IMR-90 (cell line): ENCODE results near the gene ARHGEF4. TPM values are rescaled to one million over a fixed set of nuclear protein-coding genes. Genes with fewer than 3 reads are reported as not detected.

Source experiments
- ATAC-seq: fragments of 200-7000 bp; cut with Tn5 transposase; 2 replicates; pipeline ENCODE4 v1.9.1; 2020; ENCODE audit warnings: low read depth, mild to moderate bottlenecking, moderate library complexity
- BruUV-seq: library from RNA; stranded (reverse); fragments of 400-500 nt; replicated peaks from 2 replicates; lab custom pipeline; 2021; lab: Mats Ljungman, UMichigan
- CTCF ChIA-PET: fragments of 300-600 bp; formaldehyde crosslinking; extraction: SDS; loops from one replicate; lab custom pipeline; 2021; ENCODE audit warnings: antibody characterized with exemption; lab: Yijun Ruan, JAX
- POLR2A ChIA-PET: fragments of 300-600 bp; sonication (Branson Sonifier 250); formaldehyde crosslinking; loops from one replicate; lab custom pipeline; 2022; ENCODE audit warnings: antibody characterized with exemption; ENCODE audit not compliant: unreplicated experiment; lab: Charles Lee
- DNase-seq: peaks from one replicate; pipeline ENCODE4 v3.0.0; 2013
- H2AFZ ChIP-seq: replicated peaks from 2 replicates; pipeline ENCODE3; 2013; ENCODE audit warnings: low read length, mild to moderate bottlenecking; ENCODE audit not compliant: poor library complexity
- H2AK5ac ChIP-seq: 2 replicates; pipeline ENCODE4 v1.6.1; 2013; ENCODE audit warnings: low read depth, low read length, inconsistent platforms
- H2AK9ac ChIP-seq: replicated peaks from 2 replicates; pipeline ENCODE3; 2013; ENCODE audit warnings: mild to moderate bottlenecking, low read depth, low read length, moderate library complexity; ENCODE audit not compliant: poor library complexity
- H2BK120ac ChIP-seq: 2 replicates; pipeline ENCODE4 v1.6.1; 2013; ENCODE audit warnings: low read depth, low read length, inconsistent platforms
- H2BK15ac ChIP-seq: 3 replicates; pipeline ENCODE4 v1.6.1; 2013; ENCODE audit warnings: low read depth, low read length, inconsistent platforms
- H2BK20ac ChIP-seq: 2 replicates; pipeline ENCODE4 v1.6.1; 2013; ENCODE audit warnings: low read depth, mild to moderate bottlenecking, inconsistent platforms, low read length, moderate library complexity
- H2BK5ac ChIP-seq: 2 replicates; pipeline ENCODE4 v1.6.1; 2013; ENCODE audit warnings: mild to moderate bottlenecking, low read depth, low read length, inconsistent platforms; ENCODE audit not compliant: poor library complexity, severe bottlenecking
- H3K14ac ChIP-seq: replicated peaks from 2 replicates; pipeline ENCODE4 v1.6.1; 2013; ENCODE audit warnings: low read depth, low read length, inconsistent platforms
- H3K18ac ChIP-seq: 2 replicates; pipeline ENCODE4 v1.6.1; 2013; ENCODE audit warnings: low read depth, low read length, control low read depth
- H3K23ac ChIP-seq: 2 replicates; pipeline ENCODE4 v1.6.1; 2013; ENCODE audit warnings: low read depth, low read length, inconsistent platforms
- H3K27ac ChIP-seq: 2 replicates; pipeline ENCODE4 v1.5.1; 2013; ENCODE audit warnings: mild to moderate bottlenecking, control low read depth, low read length; ENCODE audit not compliant: insufficient read depth
- H3K27me3 ChIP-seq: 2 replicates; pipeline ENCODE4 v1.6.1; 2013; ENCODE audit warnings: low read length; ENCODE audit not compliant: control insufficient read depth, insufficient read depth
- H3K36me3 ChIP-seq: 2 replicates; pipeline ENCODE4 v1.6.1; 2013; ENCODE audit warnings: low read length, mixed read lengths; ENCODE audit not compliant: control insufficient read depth, insufficient read depth
- H3K4ac ChIP-seq: 2 replicates; pipeline ENCODE4 v1.6.1; 2013; ENCODE audit warnings: low read depth, low read length, inconsistent platforms
- H3K4me1 ChIP-seq: 2 replicates; pipeline ENCODE4 v1.6.1; 2013; ENCODE audit warnings: low read length, mixed read lengths; ENCODE audit not compliant: control insufficient read depth, insufficient read depth
- H3K4me2 ChIP-seq: 2 replicates; pipeline ENCODE4 v1.6.1; 2013; ENCODE audit warnings: low read depth, mild to moderate bottlenecking, control low read depth, low read length, moderate library complexity
- H3K4me3 ChIP-seq: 2 replicates; pipeline ENCODE4 v1.5.1; 2013; ENCODE audit warnings: low read depth, mild to moderate bottlenecking, control low read depth, low read length, moderate library complexity; ENCODE audit not compliant: insufficient read depth
- H3K56ac ChIP-seq: 2 replicates; pipeline ENCODE4 v1.6.1; 2013; ENCODE audit warnings: low read length, inconsistent platforms; ENCODE audit not compliant: insufficient read depth; ENCODE audit errors: extremely low read depth
- H3K79me1 ChIP-seq, 2 experiments: 2 replicates each; pipeline ENCODE4 v1.6.1; 2013; ENCODE audit warnings: low read length in 2 of 2, inconsistent platforms in 1 of 2, low read depth in 1 of 2
- H3K9ac ChIP-seq: 2 replicates; pipeline ENCODE4 v1.6.1; 2013; ENCODE audit warnings: low read depth, low read length, control low read depth
- H3K9me1 ChIP-seq: 2 replicates; pipeline ENCODE4 v1.6.1; 2013; ENCODE audit warnings: low read length, inconsistent platforms; ENCODE audit not compliant: insufficient read depth
- H3K9me3 ChIP-seq: 2 replicates; pipeline ENCODE4 v1.6.1; 2013; ENCODE audit warnings: low read length; ENCODE audit not compliant: control insufficient read depth, insufficient read depth
- H4K20me1 ChIP-seq: 2 replicates; pipeline ENCODE4 v1.6.1; 2013; ENCODE audit warnings: low read length, inconsistent platforms; ENCODE audit not compliant: insufficient read depth
- H4K5ac ChIP-seq: 2 replicates; pipeline ENCODE4 v1.6.1; 2013; ENCODE audit warnings: mild to moderate bottlenecking, low read depth, low read length, control low read depth
- H4K8ac ChIP-seq, 2 experiments: 2 replicates each; pipeline ENCODE4 v1.6.1; 2013; ENCODE audit warnings: low read depth in 2 of 2, low read length in 2 of 2, control low read depth in 1 of 2, inconsistent platforms in 1 of 2
- H4K91ac ChIP-seq: 2 replicates; pipeline ENCODE4 v1.6.1; 2013; ENCODE audit warnings: low read depth, low read length, inconsistent platforms; ENCODE audit not compliant: insufficient read depth
- CEBPB ChIP-seq: IDR thresholded peaks from 2 replicates; pipeline ENCODE4 v1.6.1; 2012; ENCODE audit warnings: low read depth, low read length, improper control_type of control experiment
- CHD1 ChIP-seq: IDR thresholded peaks from 2 replicates; pipeline ENCODE4 v1.6.1; 2012; ENCODE audit warnings: low read depth, low read length, improper control_type of control experiment
- MAFK ChIP-seq: IDR thresholded peaks from 2 replicates; pipeline ENCODE4 v1.6.1; 2012; ENCODE audit warnings: low read depth, low read length, improper control_type of control experiment
- MAZ ChIP-seq: IDR thresholded peaks from 2 replicates; pipeline ENCODE4 v1.6.1; 2012; ENCODE audit warnings: low read depth, mild to moderate bottlenecking, low read length, improper control_type of control experiment, moderate library complexity, borderline replicate concordance
- POLR2A ChIP-seq: IDR thresholded peaks from 2 replicates; pipeline ENCODE4 v1.6.1; 2012; ENCODE audit warnings: mild to moderate bottlenecking, low read depth, low read length
- RAD21 ChIP-seq: IDR thresholded peaks from 2 replicates; pipeline ENCODE4 v1.6.1; 2012; ENCODE audit warnings: low read length, improper control_type of control experiment
- RCOR1 ChIP-seq: IDR thresholded peaks from 2 replicates; pipeline ENCODE4 v1.6.1; 2012; ENCODE audit warnings: mild to moderate bottlenecking, low read length, improper control_type of control experiment; ENCODE audit not compliant: insufficient replicate concordance
- SMC3 ChIP-seq: fragments of 150-350 bp; IDR thresholded peaks from 2 replicates; pipeline ENCODE4 v1.6.1; 2016; ENCODE audit warnings: low read depth, mild to moderate bottlenecking, antibody characterized with exemption, low read length, moderate library complexity
- WGBS, 2 experiments: methylation state at CpG; one replicate each; pipeline versions ENCODE4 v1.1.5 to v1.1.7; 2013; ENCODE audit warnings: missing lambda C conversion rate in 2 of 2; ENCODE audit not compliant: insufficient read length in 1 of 2; ENCODE audit errors: extremely low coverage in 2 of 2; 5-methylcytosine and 5-hydroxymethylcytosine counted together
- dilution Hi-C: fragments of 300-500 bp; cut with HindIII; formaldehyde crosslinking; loops from one replicate; pipeline ENCODE4 v1.14.3; 2018; ENCODE audit warnings: low sequenced_read_pairs; ENCODE audit not compliant: unreplicated experiment
- in situ Hi-C: fragments of 300-500 bp; cut with MboI; formaldehyde crosslinking; loops from 3 replicates; pipeline ENCODE4 v1.14.3; 2019; ENCODE audit warnings: low sequenced_read_pairs, inconsistent platforms, mixed read lengths
- intact Hi-C: fragments of 100-400 bp; cut with micrococcal nuclease; formaldehyde crosslinking; loops from 2 replicates; pipeline ENCODE4 v1.10.0; 2022
- polyA plus RNA-seq, 3 experiments: library from polyadenylated mRNA; depleted of rRNA; stranded (reverse); fragments of >200 nt; gene quantifications; 2 replicates each; pipeline ENCODE4 v1.2.3, GENCODE V29; 2012; ENCODE audit warnings: low replicate concordance in 1 of 3
- total RNA-seq: library from RNA; depleted of rRNA; stranded (reverse); fragments of >200 nt; gene quantifications from 2 replicates; pipeline ENCODE4 v1.2.3, GENCODE V29; 2012
- TF ChIP-seq, protein P1 (sequence below): conservative IDR thresholded peaks from 2 replicates; pipeline ENCODE4 v1.5.1; 2012; ENCODE audit warnings: mild to moderate bottlenecking, low read depth, low read length, improper control_type of control experiment
- TF ChIP-seq, protein P2 (sequence below): fragments of 150-350 bp; IDR thresholded peaks from 2 replicates; pipeline ENCODE4 v1.6.1; 2016; ENCODE audit warnings: low read depth, mild to moderate bottlenecking, low read length, moderate library complexity, borderline replicate concordance

The ARHGEF4 gene
- total and polyA plus RNA-seq, 2 of the 4 experiments (the other 2 are of a cell fraction), result 2.7 to 5.0 TPM

- TF ChIP-seq, protein P1, sequence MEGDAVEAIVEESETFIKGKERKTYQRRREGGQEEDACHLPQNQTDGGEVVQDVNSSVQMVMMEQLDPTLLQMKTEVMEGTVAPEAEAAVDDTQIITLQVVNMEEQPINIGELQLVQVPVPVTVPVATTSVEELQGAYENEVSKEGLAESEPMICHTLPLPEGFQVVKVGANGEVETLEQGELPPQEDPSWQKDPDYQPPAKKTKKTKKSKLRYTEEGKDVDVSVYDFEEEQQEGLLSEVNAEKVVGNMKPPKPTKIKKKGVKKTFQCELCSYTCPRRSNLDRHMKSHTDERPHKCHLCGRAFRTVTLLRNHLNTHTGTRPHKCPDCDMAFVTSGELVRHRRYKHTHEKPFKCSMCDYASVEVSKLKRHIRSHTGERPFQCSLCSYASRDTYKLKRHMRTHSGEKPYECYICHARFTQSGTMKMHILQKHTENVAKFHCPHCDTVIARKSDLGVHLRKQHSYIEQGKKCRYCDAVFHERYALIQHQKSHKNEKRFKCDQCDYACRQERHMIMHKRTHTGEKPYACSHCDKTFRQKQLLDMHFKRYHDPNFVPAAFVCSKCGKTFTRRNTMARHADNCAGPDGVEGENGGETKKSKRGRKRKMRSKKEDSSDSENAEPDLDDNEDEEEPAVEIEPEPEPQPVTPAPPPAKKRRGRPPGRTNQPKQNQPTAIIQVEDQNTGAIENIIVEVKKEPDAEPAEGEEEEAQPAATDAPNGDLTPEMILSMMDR, result no peak
- TF ChIP-seq CEBPB (no peak), CHD1 (no peak), POLR2A (no peak)
These were observed 10.3 kb upstream of the ARHGEF4 start (continued) for GRCh38 chr2:130826419-130826818.

DNA sequence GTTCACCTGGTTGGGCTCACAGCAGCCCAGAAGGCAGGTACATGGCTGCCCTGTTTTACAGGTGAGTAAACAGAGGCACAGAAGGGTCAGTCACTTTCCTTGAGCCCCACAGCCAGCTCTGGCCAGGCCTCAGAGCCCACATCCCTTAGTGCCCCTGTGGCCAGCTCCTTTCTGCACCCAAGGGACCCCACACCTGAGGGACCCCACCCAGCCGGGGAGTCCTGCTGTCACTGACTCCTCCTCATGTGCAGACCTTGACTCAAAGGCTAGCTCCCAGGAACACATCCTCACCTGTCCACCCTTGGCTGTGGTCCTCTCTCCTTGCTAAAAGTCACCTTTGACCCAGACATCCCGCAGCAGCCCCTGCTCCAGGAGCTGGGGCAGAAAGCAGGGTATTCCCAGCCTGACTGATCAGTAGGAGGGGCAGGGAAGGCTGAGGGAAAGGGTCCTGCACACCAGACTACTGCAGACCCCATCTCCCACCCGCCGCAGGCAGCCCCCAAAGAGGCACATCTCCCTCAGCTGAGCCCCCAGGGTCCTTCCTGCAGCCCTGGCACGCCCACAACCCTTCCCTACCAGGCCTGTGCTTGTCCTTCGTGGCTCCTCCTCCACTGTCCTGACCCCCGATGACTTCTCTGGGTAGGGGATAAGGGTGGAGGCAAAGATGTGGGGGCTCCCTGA lies 9.8 kb upstream of the ARHGEF4 start:
- in situ Hi-C loops, result no loop called here
- H2AK9ac ChIP-seq, result peak overlapping the region; percentile 42
- H2BK5ac ChIP-seq, result no peak overlapping the region
- H3K4me1 ChIP-seq, result peaks cover 3% of the 10 kb centered on the region; the same call in 1 of the 2 replicates
- no peak overlapping the region for H3K14ac ChIP-seq
- no peaks in the 10 kb centered on the region for H3K79me1 ChIP-seq
- BruUV-seq, result no TSS peak
- no peak overlapping the region for H3K4ac ChIP-seq
- no peak overlapping the region for H3K23ac ChIP-seq
- 83% methylated on average over 1 of the region's 7 CpGs; no CpG with 5 or more reads in 1 of the 2 experiments for WGBS, 2 experiments
- no peaks in the 10 kb centered on the region for H3K36me3 ChIP-seq
- no peak overlapping the region for H2BK20ac ChIP-seq
- H3K9me3 ChIP-seq, result no peaks in the 10 kb centered on the region
- H3K18ac ChIP-seq, result no peak overlapping the region
- H3K9ac ChIP-seq, result no peak overlapping the region
- H3K4me2 ChIP-seq, result no peak overlapping the region
- H2BK15ac ChIP-seq, result no peak overlapping the region
- DNase-seq, result no peak
- no peak overlapping the region for H4K5ac ChIP-seq
- H2AFZ ChIP-seq, result no peak overlapping the region
- no peaks in the 10 kb centered on the region; the same call in 1 of the 2 replicates for H4K20me1 ChIP-seq
- CTCF ChIA-PET, result no interaction called here
- no peaks in the 10 kb centered on the region for H3K27me3 ChIP-seq
- H4K91ac ChIP-seq, result no peak overlapping the region
- H2AK5ac ChIP-seq, result no peak overlapping the region
- H3K9me1 ChIP-seq, result no peaks in the 10 kb centered on the region
- no peak for ATAC-seq
- no peak overlapping the region for H3K4me3 ChIP-seq
- no peak overlapping the region for H3K27ac ChIP-seq
- TF ChIP-seq MAFK (no peak), SMC3 (no peak), RCOR1 (no peak), CEBPB (no peak), MAZ (no peak), CHD1 (no peak), RAD21 (no peak)
- TF ChIP-seq, protein P2, sequence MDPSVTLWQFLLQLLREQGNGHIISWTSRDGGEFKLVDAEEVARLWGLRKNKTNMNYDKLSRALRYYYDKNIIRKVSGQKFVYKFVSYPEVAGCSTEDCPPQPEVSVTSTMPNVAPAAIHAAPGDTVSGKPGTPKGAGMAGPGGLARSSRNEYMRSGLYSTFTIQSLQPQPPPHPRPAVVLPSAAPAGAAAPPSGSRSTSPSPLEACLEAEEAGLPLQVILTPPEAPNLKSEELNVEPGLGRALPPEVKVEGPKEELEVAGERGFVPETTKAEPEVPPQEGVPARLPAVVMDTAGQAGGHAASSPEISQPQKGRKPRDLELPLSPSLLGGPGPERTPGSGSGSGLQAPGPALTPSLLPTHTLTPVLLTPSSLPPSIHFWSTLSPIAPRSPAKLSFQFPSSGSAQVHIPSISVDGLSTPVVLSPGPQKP, result no peak
- TF ChIP-seq, protein P1, result no peak
- POLR2A ChIA-PET, result no interaction called here
- no peak overlapping the region for H2BK120ac ChIP-seq
- H4K8ac ChIP-seq, result no peak overlapping the region
- dilution Hi-C loops, result no loop called here
- no peak overlapping the region for H3K56ac ChIP-seq
- intact Hi-C loops, result no loop called here
